HepG2 (cell line): ENCODE data around the gene LAMTOR3. TPM values are rescaled to one million over a fixed set of nuclear protein-coding genes. Genes with fewer than 3 reads are reported as not detected.
A peak's percentile ranks its signal among the peaks of the same experiment; 100 is the strongest.

Experiments
- ATAC-seq: fragments of 200-7000 bp; cut with Tn5 transposase; 3 replicates; pipeline ENCODE4 v1.9.1; 2020; ENCODE audit warnings: mild to moderate bottlenecking, moderate library complexity
- Bru-seq: library from RNA; stranded (reverse); fragments of 400-500 nt; gene quantifications from one replicate; lab custom pipeline; 2021; lab: Mats Ljungman, UMichigan
- BruChase-seq, 2 experiments: library from RNA; stranded (reverse); fragments of 400-500 nt; gene quantifications; one replicate each; lab custom pipeline; 2021; lab: Mats Ljungman, UMichigan
- BruUV-seq: library from RNA; stranded (reverse); fragments of 400-500 nt; replicated peaks from 2 replicates; lab custom pipeline; 2021; lab: Mats Ljungman, UMichigan
- CTCF ChIA-PET: fragments of 300-600 bp; formaldehyde crosslinking; extraction: SDS; loops from one replicate; lab custom pipeline; 2021; ENCODE audit warnings: low total read pairs, inconsistent platforms, low intra/inter-chr PET ratio; lab: Yijun Ruan, JAX
- POLR2A ChIA-PET: fragments of 350-600 bp; sonication (Branson Sonifier 250); formaldehyde crosslinking; loops from one replicate; lab custom pipeline; 2020; ENCODE audit warnings: antibody characterized with exemption, inconsistent platforms; lab: Yijun Ruan, JAX
- DNase-seq: peaks from one replicate; pipeline ENCODE4 v3.0.0-alpha.2; 2015; ENCODE audit warnings: low spot score
- FAIRE-seq: peaks from 3 replicates; lab custom pipeline; 2011; peaks lifted over from hg19 to GRCh38; lab: Jason Lieb, UNC
- H2AFZ ChIP-seq: one replicate; pipeline ENCODE4 v1.6.1; 2011; ENCODE audit warnings: low read length, inconsistent platforms
- H3K27ac ChIP-seq: fragments of 300-600 bp; 3 replicates; pipeline ENCODE4 v1.8.0; 2011; ENCODE audit warnings: mixed run types, mild to moderate bottlenecking, mixed read lengths, low read length, inconsistent platforms; ENCODE audit not compliant: insufficient read depth; ENCODE audit errors: extremely low read length
- H3K27me3 ChIP-seq, 2 experiments: fragments of 200-600 bp in 1 of 2; 2 replicates in 1 of 2; 3 replicates in 1 of 2; pipeline versions ENCODE4 v1.6.0 to v1.8.0; 2011; ENCODE audit warnings: low read length in 2 of 2, mild to moderate bottlenecking in 2 of 2, moderate library complexity in 2 of 2, inconsistent platforms in 1 of 2; ENCODE audit not compliant: insufficient read depth in 2 of 2, control insufficient read depth in 1 of 2
- H3K36me3 ChIP-seq, 2 experiments: fragments of 200-600 bp in 1 of 2; replicated peaks in 1 of 2; 2 replicates in 1 of 2; 3 replicates in 1 of 2; pipeline versions ENCODE4 v1.5.1 to v1.8.0; 2011; ENCODE audit warnings: low read length in 2 of 2, inconsistent platforms in 1 of 2; ENCODE audit not compliant: insufficient read depth in 2 of 2, control insufficient read depth in 1 of 2
- H3K4me1 ChIP-seq: 2 replicates; pipeline ENCODE4 v1.5.1; 2012; ENCODE audit warnings: low read length, inconsistent platforms; ENCODE audit not compliant: insufficient read depth
- H3K4me2 ChIP-seq: 2 replicates; pipeline ENCODE4 v1.6.0; 2011; ENCODE audit warnings: low read depth, low read length, inconsistent platforms
- H3K4me3 ChIP-seq, 3 experiments: fragments of 200-600 bp in 1 of 3; sonication (generic), shearing (Covaris generic) in 1 of 3; replicated peaks in 1 of 3; 2 replicates each; pipeline ENCODE4 v1.5.1; 2011 to 2016; ENCODE audit warnings: low read length in 3 of 3, inconsistent platforms in 2 of 3, low read depth in 2 of 3, mild to moderate bottlenecking in 2 of 3, control low read depth in 1 of 3, mixed read lengths in 1 of 3; ENCODE audit not compliant: insufficient read depth in 1 of 3
- H3K79me2 ChIP-seq: one replicate; pipeline ENCODE4 v1.6.1; 2011; ENCODE audit warnings: low read length, inconsistent platforms; ENCODE audit not compliant: insufficient read depth
- H3K9ac ChIP-seq: 2 replicates; pipeline ENCODE4 v1.6.0; 2011; ENCODE audit warnings: mild to moderate bottlenecking, low read depth, low read length, inconsistent platforms; ENCODE audit not compliant: insufficient read depth
- H3K9me3 ChIP-seq: 2 replicates; pipeline ENCODE4 v1.5.1; 2012; ENCODE audit warnings: mild to moderate bottlenecking, low read length
- H4K20me1 ChIP-seq: 2 replicates; pipeline ENCODE4 v1.6.0; 2011; ENCODE audit warnings: inconsistent platforms, mild to moderate bottlenecking, low read length, moderate library complexity; ENCODE audit not compliant: insufficient read depth
- CHCHD3 ChIP-seq: sonication (generic); formaldehyde crosslinking; IDR thresholded peaks from 2 replicates; pipeline ENCODE4 v1.8.0; 2022; ENCODE audit warnings: mild to moderate bottlenecking, missing genetic modification reagents, moderate library complexity
- FOSL2 ChIP-seq: sonication (generic); formaldehyde crosslinking; IDR thresholded peaks from 2 replicates; pipeline ENCODE4 v1.4.0; 2020; ENCODE audit warnings: missing genetic modification reagents
- JARID2 ChIP-seq: sonication (generic); formaldehyde crosslinking; IDR thresholded peaks from 2 replicates; pipeline ENCODE4 v1.8.1; 2023; ENCODE audit warnings: missing genetic modification reagents, inconsistent platforms; ENCODE audit not compliant: insufficient replicate concordance
- NFRKB ChIP-seq: fragments of 450-650 bp; IDR thresholded peaks from 2 replicates; pipeline ENCODE4 v1.6.1; 2017
- TFDP1 ChIP-seq: IDR thresholded peaks from 2 replicates; pipeline ENCODE4 v1.6.1; 2016; ENCODE audit warnings: missing compliant biosample characterization, missing genetic modification reagents, borderline replicate concordance
- ZC3H13 ChIP-seq: sonication (generic); formaldehyde crosslinking; IDR thresholded peaks from 2 replicates; pipeline ENCODE4 v1.8.1; 2023; ENCODE audit warnings: mild to moderate bottlenecking, missing genetic modification reagents, moderate library complexity
- ZNF17 ChIP-seq: sonication (generic); formaldehyde crosslinking; IDR thresholded peaks from 2 replicates; pipeline ENCODE4 v1.5.0; 2020; ENCODE audit warnings: mild to moderate bottlenecking, missing genetic modification reagents
- ZNF225 ChIP-seq: sonication (generic); formaldehyde crosslinking; IDR thresholded peaks from 2 replicates; pipeline ENCODE4 v1.4.0; 2020; ENCODE audit warnings: mild to moderate bottlenecking, missing genetic modification reagents
- ZNF292 ChIP-seq: sonication (generic); formaldehyde crosslinking; IDR thresholded peaks from 2 replicates; pipeline ENCODE4 v1.8.1; 2022; ENCODE audit warnings: mild to moderate bottlenecking, low read depth, missing genetic modification reagents, borderline replicate concordance
- WGBS: methylation state at CpG from one replicate; pipeline ENCODE4 v1.1.6; 2017; ENCODE audit warnings: low lambda C conversion rate; 5-methylcytosine and 5-hydroxymethylcytosine counted together
- in situ Hi-C: cut with HindIII; loops from 2 replicates; pipeline ENCODE4 v1.10.0; 2017; ENCODE audit warnings: low pct_unique_long_range_greater_than_20kb; ENCODE audit not compliant: extremely low pct_ligation_motif_present
- intact Hi-C: fragments of 100-400 bp; cut with micrococcal nuclease; formaldehyde crosslinking; loops from one replicate; pipeline ENCODE4 v1.10.0; 2022; ENCODE audit not compliant: unreplicated experiment
- long read RNA-seq, 2 experiments: library from RNA in 1 of 2; library from polyadenylated mRNA in 1 of 2; stranded (forward) in 1 of 2; unstranded in 1 of 2; transcript quantifications; one replicate each; pipeline ENCODE4 v2.0.0, GENCODE V29; 2019 to 2022
- polyA minus RNA-seq, 3 experiments: library from RNA; depleted of rRNA, polyadenylated mRNA; stranded (reverse); fragments of >200 nt; gene quantifications; 2 replicates each; pipeline ENCODE4 v1.2.3, GENCODE V29; 2011; ENCODE audit warnings: low replicate concordance in 1 of 3
- polyA plus RNA-seq, 8 experiments: library from polyadenylated mRNA; depleted of rRNA in 3 of 8; stranded (reverse) in 7 of 8; unstranded in 1 of 8; fragments of >200 nt; fragmentation: Illumina TruSeq in 4 of 8; extraction: Trizol in 4 of 8; gene quantifications; 2 replicates each; pipeline versions ENCODE4 v1.2.1 to v1.2.3, GENCODE V29; 2011 to 2016; ENCODE audit warnings: low read depth in 4 of 8, missing spikeins in 1 of 8, mixed read lengths in 1 of 8; ENCODE audit not compliant: insufficient read depth in 1 of 8
- total RNA-seq, 5 experiments: library from RNA; depleted of rRNA; stranded (reverse); fragments of >200 nt; fragmentation: Illumina TruSeq; extraction: Trizol; gene quantifications; 2 replicates each; pipeline ENCODE4 v1.2.3, GENCODE V29; 2016; ENCODE audit warnings: low read depth in 1 of 5
- TF ChIP-seq, protein P1 (sequence below): sonication (generic); formaldehyde crosslinking; IDR thresholded peaks from 2 replicates; pipeline ENCODE4 v1.4.0; 2020; ENCODE audit warnings: missing genetic modification reagents, borderline replicate concordance

Gene LAMTOR3
- total RNA-seq (2016; rRNA removed; fragmentation: Illumina TruSeq; extraction: Trizol) (47.6 and 81.0 TPM in 2 replicates), polyA plus RNA-seq (2011; rRNA removed) (37.2 and 49.1 TPM in 2 replicates), polyA minus RNA-seq (2011; rRNA and poly(A)+ RNA removed; ENCODE audit: low replicate concordance) (5.5 and 8.5 TPM in 2 replicates), Bru-seq, nascent RNA (percentile 85 among the genes with signal in this experiment), BruChase-seq, experiment 1, labeled RNA remaining after a 6-hour chase (percentile 85 among the genes with signal in this experiment), BruChase-seq, experiment 2, labeled RNA remaining after a 2-hour chase (percentile 80 among the genes with signal in this experiment)
- 10.6 and 13.0 TPM in 2 replicates for total RNA-seq (2016; cell fraction: cytosol; rRNA removed; fragmentation: Illumina TruSeq; extraction: Trizol; ENCODE audit: low read depth)
- total RNA-seq (2016; cell fraction: insoluble cytoplasmic fraction; rRNA removed; fragmentation: Illumina TruSeq; extraction: Trizol): 48.9 and 81.8 TPM in 2 replicates
- total RNA-seq (2016; cell fraction: membrane; rRNA removed; fragmentation: Illumina TruSeq; extraction: Trizol): 33.6 and 35.1 TPM in 2 replicates
- total RNA-seq (2016; cell fraction: nucleus; rRNA removed; fragmentation: Illumina TruSeq; extraction: Trizol): 21.1 and 23.6 TPM in 2 replicates
- polyA plus RNA-seq (2011; cell fraction: cytosol; rRNA removed): 18.2 and 34.5 TPM in 2 replicates
- 7.1 and 8.3 TPM in 2 replicates for polyA plus RNA-seq (2011; cell fraction: nucleus; rRNA removed)
- polyA plus RNA-seq (2012): 26.1 and 31.9 TPM in 2 replicates
- polyA plus RNA-seq (2016; cell fraction: cytosol; fragmentation: Illumina TruSeq; extraction: Trizol; ENCODE audit: low read depth): 11.8 and 15.4 TPM in 2 replicates
- polyA plus RNA-seq (2016; cell fraction: insoluble cytoplasmic fraction; fragmentation: Illumina TruSeq; extraction: Trizol; ENCODE audit: low read depth): 79.9 and 90.6 TPM in 2 replicates
- polyA plus RNA-seq (2016; cell fraction: membrane; fragmentation: Illumina TruSeq; extraction: Trizol; ENCODE audit: low read depth): 29.9 and 35.6 TPM in 2 replicates
- polyA plus RNA-seq (2016; cell fraction: nucleus; fragmentation: Illumina TruSeq; extraction: Trizol; ENCODE audit: insufficient read depth, low read depth): 32.3 and 35.9 TPM in 2 replicates
- polyA minus RNA-seq (2011; cell fraction: cytosol; rRNA and poly(A)+ RNA removed): 10.5 and 16.0 TPM in 2 replicates
- polyA minus RNA-seq (2011; cell fraction: nucleus; rRNA and poly(A)+ RNA removed): 12.2 and 15.8 TPM in 2 replicates
- long read RNA-seq, experiment 1, full-length matches to known transcripts: 45 of 47 reads
- long read RNA-seq, experiment 1, partial matches to known transcripts: 1 of 47 reads
- long read RNA-seq, experiment 1, other reads (novel, unspliced or antisense): 1 of 47 reads
- long read RNA-seq, experiment 2, full-length matches to known transcripts: 17 of 25 reads
- long read RNA-seq, experiment 2, partial matches to known transcripts: 1 of 25 reads
- long read RNA-seq, experiment 2, other reads (novel, unspliced or antisense): 7 of 25 reads

DNA sequence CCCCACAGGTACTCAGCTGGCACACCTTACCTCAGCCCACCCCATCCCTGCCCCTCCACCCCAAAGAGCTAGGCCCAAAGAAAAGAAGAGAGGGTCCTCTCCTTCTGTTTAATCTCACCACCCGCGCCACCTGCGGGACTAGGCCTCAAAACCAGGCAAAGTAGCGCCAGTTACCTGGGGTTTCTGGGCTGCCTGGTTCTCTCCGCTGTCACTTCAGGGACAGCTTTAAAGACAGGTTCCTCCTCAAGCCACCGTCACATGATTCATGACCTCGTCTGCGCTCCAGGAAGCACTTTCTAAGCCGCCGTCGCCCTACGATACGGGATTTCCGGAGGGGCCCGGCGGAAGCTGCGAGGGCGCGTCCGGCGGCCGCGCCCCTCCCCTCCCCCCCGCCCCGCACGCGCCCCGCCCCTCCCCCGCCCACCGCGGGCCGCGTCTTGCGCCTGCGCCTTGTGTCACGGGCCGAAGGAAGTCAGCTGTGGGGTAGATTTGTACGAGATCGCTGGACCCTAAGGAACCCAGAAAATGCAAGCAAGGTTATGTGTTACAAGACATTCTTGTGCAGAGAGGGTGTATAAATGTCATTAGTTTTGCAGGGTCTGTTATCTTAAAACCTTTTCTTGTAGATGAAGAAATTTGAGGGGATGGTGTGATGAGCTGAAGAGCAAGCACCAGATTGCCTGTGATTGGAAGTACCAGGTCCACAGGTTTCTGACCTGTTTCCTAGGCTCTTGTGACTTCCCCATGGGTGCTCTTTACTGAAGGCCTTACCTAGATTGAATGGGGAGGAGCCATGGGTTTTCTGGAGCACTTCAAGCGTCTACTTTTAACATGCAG, at the start of gene LAMTOR3:
TSS of gene LAMTOR3 (minus strand) at position 267 of the 837 bp plus-strand sequence. CDS start 464 bp downstream, outside the sequence.
- Histone ChIP-seq H4K20me1 (no peaks in the 10 kb centered on the region), H3K27ac (peak within 1 kb of the TSS; percentile 76), H3K4me3 (peak within 1 kb of the TSS; percentile 87 to 98 (median 94)), H3K27me3 (no peaks in the 10 kb centered on the region; a peak in 1 of 5 replicates), H3K9ac (peak within 1 kb of the TSS; percentile 93), H3K4me2 (peak within 1 kb of the TSS; percentile 98), H2AFZ (peak within 1 kb of the TSS; percentile 98), H3K4me1 (peaks cover 23% of the 10 kb centered on the region), H3K79me2 (peaks cover 34% of the 10 kb centered on the region), H3K36me3 (peaks cover 0 to 2% of the 10 kb centered on the region in 2 experiments; a peak in 1 of 5 replicates), H3K9me3 (no peaks in the 10 kb centered on the region)
- FAIRE-seq (peak; percentile 52), ATAC-seq (peak; percentile 99), DNase-seq (peak; percentile 86)
- WGBS: 11% methylated on average over 8 of the region's 40 CpGs
- in situ Hi-C loops: loop anchor here (5.0 kb wide), 1 partner anchor 53 kb away; the partner anchor contains the start of gene DNAJB14
- CTCF ChIA-PET: no interaction called here
- BruUV-seq: TSS peak; percentile 92
- POLR2A ChIA-PET: interaction anchor here (0.9 to 1.6 kb wide), 5 partner anchors 24 to 331 kb away, joined by 3 to 20 read pairs (median 15); partner anchors contain the start of genes DNAJB14, H2AZ1 and TRMT10A
- intact Hi-C loops: loop anchor here (1.0 kb wide), 1 partner anchor 56 kb away; the partner anchor contains the start of gene H2AZ1
- TF ChIP-seq ZNF292 (CRISPR knock-in tag) (no peak), JARID2 (CRISPR knock-in tag) (no peak), CHCHD3 (CRISPR knock-in tag) (no peak), ZNF17 (CRISPR knock-in tag) (no peak), ZC3H13 (no peak), FOSL2 (CRISPR knock-in tag) (no peak), ZNF225 (no peak), TFDP1 (CRISPR knock-in tag) (0 out of 2 replicates have a peak, but pooled peaks have one; percentile 39), NFRKB (no peak)
- TF ChIP-seq, protein P1, sequence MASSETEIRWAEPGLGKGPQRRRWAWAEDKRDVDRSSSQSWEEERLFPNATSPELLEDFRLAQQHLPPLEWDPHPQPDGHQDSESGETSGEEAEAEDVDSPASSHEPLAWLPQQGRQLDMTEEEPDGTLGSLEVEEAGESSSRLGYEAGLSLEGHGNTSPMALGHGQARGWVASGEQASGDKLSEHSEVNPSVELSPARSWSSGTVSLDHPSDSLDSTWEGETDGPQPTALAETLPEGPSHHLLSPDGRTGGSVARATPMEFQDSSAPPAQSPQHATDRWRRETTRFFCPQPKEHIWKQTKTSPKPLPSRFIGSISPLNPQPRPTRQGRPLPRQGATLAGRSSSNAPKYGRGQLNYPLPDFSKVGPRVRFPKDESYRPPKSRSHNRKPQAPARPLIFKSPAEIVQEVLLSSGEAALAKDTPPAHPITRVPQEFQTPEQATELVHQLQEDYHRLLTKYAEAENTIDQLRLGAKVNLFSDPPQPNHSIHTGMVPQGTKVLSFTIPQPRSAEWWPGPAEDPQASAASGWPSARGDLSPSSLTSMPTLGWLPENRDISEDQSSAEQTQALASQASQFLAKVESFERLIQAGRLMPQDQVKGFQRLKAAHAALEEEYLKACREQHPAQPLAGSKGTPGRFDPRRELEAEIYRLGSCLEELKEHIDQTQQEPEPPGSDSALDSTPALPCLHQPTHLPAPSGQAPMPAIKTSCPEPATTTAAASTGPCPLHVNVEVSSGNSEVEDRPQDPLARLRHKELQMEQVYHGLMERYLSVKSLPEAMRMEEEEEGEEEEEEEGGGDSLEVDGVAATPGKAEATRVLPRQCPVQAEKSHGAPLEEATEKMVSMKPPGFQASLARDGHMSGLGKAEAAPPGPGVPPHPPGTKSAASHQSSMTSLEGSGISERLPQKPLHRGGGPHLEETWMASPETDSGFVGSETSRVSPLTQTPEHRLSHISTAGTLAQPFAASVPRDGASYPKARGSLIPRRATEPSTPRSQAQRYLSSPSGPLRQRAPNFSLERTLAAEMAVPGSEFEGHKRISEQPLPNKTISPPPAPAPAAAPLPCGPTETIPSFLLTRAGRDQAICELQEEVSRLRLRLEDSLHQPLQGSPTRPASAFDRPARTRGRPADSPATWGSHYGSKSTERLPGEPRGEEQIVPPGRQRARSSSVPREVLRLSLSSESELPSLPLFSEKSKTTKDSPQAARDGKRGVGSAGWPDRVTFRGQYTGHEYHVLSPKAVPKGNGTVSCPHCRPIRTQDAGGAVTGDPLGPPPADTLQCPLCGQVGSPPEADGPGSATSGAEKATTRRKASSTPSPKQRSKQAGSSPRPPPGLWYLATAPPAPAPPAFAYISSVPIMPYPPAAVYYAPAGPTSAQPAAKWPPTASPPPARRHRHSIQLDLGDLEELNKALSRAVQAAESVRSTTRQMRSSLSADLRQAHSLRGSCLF (CRISPR knock-in tag): no peak
